Daoy (cell line): ENCODE measurements around the gene ESYT3. TPM values are rescaled to one million over a fixed set of nuclear protein-coding genes. Genes with fewer than 3 reads are reported as not detected.

Source experiments
- DNase-seq: peaks from one replicate; pipeline ENCODE4 v3.0.0-alpha.2; 2015; ENCODE audit warnings: low read depth
- total RNA-seq: library from RNA; depleted of rRNA; stranded (reverse); fragments of >200 nt; shearing (Covaris generic); gene quantifications from 2 replicates; pipeline ENCODE4 v1.2.3, GENCODE V29; 2014; rRNA removed

ESYT3 gene
- total RNA-seq: 0.34 and 0.68 TPM in 2 replicates

DNA sequence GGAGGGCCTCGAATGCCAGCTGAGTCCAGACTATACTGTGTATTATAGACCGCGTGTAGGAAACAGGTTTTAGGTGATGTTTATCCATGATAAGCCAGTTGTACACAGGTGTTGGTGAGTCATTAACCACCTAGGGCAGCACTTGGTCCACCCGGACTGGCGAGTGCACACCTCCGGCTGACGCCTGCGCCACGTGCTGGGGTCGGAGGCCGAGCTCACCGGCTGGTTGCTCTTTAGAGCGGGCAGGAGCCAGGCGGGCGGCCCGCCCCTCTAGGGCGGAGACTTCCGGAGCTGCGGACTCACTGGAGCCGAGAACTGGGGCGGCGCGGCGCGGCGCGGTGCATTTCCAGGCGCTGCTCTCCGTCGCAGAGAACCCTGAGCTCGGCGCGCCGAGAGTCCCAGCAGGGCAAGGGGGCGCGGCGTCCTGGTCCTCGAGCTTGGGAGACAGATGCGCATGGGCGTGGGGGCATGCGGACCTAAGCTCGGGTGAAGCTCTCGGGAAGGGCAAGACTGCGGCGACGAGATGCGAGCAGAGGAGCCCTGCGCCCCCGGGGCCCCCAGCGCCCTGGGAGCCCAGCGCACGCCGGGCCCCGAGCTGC, at the start of gene ESYT3:
Gene ESYT3 (plus strand): TSS at position 341 of the 599 bp plus-strand sequence. CDS start 183 bp downstream, at position 524.
- peak; percentile 72 for DNase-seq

GRCh38 chr3:138384976-138385375, 49.4 kb upstream of the ESYT3 start:
- DNase-seq: no peak

DNA sequence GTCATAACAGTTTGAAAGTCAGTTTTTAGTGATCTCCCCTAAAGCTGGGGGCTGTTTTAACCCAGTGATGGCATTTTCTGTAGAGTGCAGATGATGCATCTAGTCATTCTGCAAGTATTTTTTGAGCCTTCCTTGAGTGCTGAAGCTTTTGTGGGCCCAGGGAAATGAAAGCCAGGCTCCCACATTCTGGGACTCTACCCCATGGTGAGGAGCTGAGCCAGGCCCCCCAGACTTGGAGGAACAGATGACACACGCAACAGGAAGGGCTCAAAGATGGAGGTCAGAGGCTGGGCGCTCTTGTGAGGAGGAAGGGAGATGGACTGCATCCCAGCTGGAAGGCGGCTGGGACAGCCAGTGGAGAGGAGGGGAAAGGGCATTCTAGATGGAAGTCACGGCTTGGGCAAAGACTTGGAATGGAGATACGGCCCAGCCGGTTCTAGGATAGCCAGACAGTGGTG, 45.2 kb upstream of the ESYT3 start:
- DNase-seq: no peak

- peak; percentile 91 for DNase-seq
Measured at GRCh38 chr3:138389841-138390581, 44.4 kb upstream of the ESYT3 start.

DNA sequence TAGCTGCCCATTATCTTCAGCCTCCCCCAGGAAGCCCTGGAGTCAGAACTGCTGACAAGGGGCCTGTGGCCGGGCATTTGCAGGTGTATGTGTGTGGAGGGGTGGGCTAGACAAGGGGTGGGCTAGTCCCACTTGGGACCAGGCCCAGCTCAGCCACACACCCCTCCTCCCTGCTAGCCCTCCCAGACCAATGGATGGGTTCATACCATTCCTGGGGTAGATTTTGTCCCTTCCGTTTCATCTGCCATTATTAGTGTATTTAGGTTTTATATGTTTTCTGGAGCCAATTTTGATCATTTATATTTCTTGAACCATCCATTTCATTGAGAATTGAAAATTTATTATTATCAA, 43.9 kb upstream of the ESYT3 start:
- no peak for DNase-seq

DNA sequence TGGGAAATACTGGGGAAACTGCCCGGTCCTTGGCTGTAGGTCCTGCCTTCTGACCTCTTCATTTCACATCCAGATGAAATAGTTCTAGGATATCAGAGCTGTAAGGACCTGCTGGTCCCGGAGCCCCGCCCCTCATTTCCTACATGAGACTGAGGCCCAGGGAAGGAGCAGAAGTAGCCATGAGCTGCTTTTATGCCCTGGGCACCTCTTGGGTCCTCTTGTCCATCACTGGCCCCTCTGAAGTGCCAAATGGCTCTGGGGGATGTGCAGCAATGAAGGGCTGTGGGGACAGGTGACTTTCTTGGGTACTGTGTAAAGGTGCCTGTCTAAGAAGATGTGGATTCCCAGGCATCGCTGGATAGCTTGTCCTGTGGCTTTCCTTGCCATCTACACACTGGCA, 40.3 kb upstream of the ESYT3 start:
- DNase-seq: no peak

GRCh38 chr3:138394686-138395085, 39.7 kb upstream of the ESYT3 start:
- DNase-seq: no peak

DNA sequence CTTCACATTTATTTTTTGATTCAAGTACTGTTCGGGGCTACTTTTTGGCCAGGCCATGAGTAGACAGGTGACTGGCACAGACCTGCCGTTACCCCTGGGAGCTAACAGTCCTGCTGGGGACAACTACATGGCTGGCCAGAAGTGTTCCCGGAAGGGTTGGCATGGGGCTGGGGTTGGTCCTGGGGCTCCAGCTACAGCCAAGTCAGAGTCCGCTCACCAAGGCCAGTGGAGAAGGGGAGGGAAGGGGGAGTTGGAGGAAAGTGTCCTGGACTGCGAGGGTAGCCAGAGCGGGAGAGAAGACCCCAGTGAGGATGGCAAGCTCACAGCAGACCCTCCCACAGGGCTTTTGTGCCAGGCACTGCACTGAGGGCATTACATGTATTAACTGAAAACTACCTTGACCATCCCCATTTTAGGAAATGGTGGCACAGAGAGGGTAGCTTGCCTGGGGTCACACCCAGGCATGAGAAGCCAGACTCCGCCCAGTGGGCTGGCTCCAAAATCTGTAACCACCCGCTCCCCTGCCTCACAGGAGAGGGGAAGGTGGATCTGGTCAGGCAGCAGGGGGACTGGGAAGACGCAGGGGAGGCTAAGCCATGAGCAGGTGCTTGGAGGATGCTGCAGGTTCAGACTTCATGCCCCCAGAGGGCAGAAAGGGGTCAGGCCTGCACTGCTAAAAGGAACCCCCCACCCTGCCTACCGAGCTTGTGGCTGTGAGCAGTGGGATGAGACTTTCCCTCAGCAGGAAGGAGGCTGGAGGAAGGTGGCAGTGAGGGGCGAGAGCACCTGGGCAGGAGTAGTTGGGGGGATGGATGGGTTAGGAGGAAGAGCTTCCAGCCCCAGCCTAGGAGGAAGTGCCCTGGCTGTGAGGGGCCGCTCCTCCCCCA, 38.3 kb upstream of the ESYT3 start:
- no peak for DNase-seq

GRCh38 chr3:138396752-138397410, 37.5 kb upstream of the ESYT3 start:
- DNase-seq: no peak

DNA sequence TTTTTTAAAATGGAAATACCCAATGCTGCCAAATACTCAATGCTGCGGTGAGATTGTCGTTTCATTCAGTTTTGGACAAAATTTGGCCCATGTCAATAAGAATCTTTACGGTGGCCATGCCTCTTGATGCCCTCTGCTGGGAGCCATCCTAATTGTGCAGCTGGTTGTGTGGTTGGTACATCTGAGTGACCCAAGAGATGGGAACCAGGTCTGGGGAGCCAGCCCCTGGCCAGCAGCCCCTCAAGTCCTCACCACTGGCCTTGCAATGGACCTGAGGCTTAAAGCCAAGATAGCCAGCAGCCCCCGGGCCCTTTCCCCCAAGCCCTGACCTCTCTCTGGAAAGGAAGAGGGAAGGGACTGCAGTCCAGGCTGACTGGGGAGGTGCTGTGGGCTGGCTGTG, 36.4 kb upstream of the ESYT3 start:
- no peak for DNase-seq

GRCh38 chr3:138398791-138399575, 35.4 kb upstream of the ESYT3 start:
- no peak for DNase-seq

DNA sequence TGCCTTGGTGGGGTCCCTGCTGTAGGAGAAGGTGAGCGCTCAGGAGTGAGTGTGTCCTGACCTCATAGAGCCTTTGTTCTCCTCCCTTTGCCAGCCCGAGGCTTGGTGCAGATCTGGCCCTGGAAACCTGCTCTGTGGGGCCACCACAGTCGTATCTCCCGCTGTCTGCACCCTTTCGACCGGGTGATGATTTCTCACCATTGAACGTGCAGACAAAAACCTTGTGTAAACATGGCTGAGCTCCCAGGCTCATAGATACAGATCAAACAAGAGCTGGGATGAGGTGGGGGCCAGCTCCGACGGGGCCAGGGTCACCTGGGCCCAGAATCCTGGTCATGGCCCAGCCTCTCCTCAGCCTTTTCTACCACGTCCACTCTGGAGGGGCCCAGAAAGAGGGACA, 34.6 kb upstream of the ESYT3 start:
- DNase-seq: no peak

DNA sequence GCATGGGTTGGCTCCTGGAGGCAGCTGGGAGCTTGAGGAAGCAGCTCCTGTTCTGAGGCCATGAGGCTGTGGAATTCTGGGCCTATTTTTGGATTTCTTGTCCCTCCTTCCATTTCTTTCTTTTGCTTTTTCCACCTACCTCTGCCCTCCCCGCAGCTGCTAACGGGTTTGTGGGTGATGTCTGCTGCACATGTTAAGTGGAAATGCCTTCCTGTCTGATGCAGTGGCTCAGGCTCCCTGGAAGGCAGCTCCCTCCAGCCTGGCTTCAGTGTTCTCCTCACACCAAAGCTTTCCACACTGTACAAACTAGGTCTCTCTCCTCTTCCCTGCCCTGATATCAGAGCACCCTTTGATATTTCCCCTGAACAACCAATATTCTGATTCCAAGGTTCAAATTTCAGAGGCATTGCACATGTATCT, 33.8 kb upstream of the ESYT3 start:
- DNase-seq: no peak

GRCh38 chr3:138401834-138402233, 32.6 kb upstream of the ESYT3 start:
- DNase-seq: no peak

DNA sequence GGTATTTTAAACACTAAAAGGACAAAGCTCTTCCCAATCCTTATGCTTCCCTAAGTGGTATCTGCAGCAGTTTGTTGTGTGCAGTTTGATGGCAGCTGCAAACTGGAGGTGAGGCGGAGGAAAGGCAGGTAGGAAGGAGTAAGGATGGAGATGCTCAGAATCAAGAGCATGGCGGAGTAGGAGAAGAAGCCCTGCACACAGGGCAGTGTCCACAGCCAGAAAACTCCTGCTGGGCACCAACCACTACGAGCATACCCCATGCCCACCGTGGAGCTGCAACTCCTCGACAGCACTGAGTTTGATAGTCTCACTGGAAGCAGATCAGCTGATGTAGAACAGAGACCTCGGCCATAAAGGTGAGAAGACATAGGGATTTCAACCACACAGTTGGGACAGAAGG, 30.3 kb upstream of the ESYT3 start:
- no peak for DNase-seq

- no peak for DNase-seq
Measured at GRCh38 chr3:138405001-138405400, 29.4 kb upstream of the ESYT3 start.

DNA sequence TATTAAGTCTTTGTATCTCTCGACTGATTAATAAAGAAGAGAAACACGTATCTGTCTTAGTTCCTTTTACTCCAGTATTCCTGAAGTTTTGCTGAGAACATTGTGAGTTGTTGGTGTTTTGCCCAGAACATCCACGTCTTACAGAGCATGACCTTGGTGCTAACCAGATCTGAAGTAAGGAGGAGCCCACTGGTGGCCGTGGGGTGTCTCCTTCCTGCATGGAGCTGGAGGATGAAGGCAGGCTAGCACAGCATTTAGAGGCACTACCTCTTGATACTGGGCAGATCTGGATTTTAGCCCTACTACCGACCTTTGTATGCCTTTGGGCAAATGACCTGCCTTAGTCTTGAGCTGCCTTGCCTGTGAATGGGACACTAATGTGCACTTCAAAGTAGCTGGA, 28.9 kb upstream of the ESYT3 start:
- DNase-seq: no peak

GRCh38 chr3:138406606-138407005, 27.8 kb upstream of the ESYT3 start:
- DNase-seq: no peak

DNA sequence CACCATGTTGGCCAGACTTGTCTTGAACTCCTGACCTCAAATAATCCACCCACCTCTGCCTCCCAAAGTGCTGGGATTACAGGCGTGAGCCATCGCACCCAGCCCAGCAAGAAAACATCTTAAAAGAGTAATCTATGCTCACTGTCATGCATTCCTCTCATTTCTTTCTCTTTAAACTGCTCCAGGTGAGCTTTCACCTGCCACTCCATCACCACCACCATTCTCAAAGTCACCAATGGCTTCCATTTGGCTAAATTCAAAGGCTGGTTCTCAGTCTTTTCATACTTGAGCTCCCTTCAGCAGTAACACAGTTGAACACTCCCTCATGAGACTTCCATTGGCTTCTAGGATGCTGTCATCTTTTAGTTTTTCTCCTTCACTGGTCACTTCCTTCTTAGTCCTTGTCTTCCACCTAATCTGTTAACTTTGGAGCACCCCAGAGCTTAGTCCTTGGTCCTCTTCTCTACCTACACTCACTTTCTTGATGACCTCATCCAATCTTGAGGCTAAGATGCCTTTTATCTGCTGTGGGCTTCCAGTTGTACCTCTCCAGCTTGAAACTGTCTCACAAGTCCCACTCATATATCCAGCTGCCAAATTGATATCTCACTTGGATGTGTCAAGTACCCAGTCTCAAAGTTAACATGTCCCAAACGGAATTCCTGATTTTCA, 27.0 kb upstream of the ESYT3 start:
- DNase-seq: no peak

GRCh38 chr3:138408751-138409570, 25.5 kb upstream of the ESYT3 start:
- no peak for DNase-seq
